Bronchial epithelial cell (primary cell): ENCODE data around the gene SALL3. TPM values are rescaled to one million over a fixed set of nuclear protein-coding genes. Genes with fewer than 3 reads are reported as not detected.

ENCODE experiments used
- DNase-seq: peaks from one replicate; pipeline ENCODE4 v3.0.0-alpha.2; 2010; ENCODE audit warnings: low read depth
- FAIRE-seq: peaks from 2 replicates; lab custom pipeline; 2011; peaks lifted over from hg19 to GRCh38; lab: Jason Lieb, UNC
- H3K27me3 ChIP-seq: 2 replicates; pipeline ENCODE4 v1.5.1; 2011; ENCODE audit warnings: low read length; ENCODE audit not compliant: control insufficient read depth, insufficient read depth
- H3K36me3 ChIP-seq: 2 replicates; pipeline ENCODE4 v1.5.1; 2011; ENCODE audit warnings: low read length; ENCODE audit not compliant: control insufficient read depth, insufficient read depth
- H3K4me3 ChIP-seq: 2 replicates; pipeline ENCODE4 v1.5.1; 2011; ENCODE audit warnings: mild to moderate bottlenecking, low read depth, low read length, control low read depth
- total RNA-seq: library from RNA; depleted of rRNA; stranded (reverse); fragments of >200 nt; gene quantifications from 2 replicates; pipeline ENCODE4 v1.2.1, GENCODE V29; 2014
- TF ChIP-seq, protein P1 (sequence below): IDR thresholded peaks from 2 replicates; pipeline ENCODE4 v1.5.1; 2011; ENCODE audit warnings: mild to moderate bottlenecking, moderate library complexity, low read length, control low read depth, inconsistent platforms; ENCODE audit not compliant: insufficient read depth, severe bottlenecking

SALL3 gene
- total RNA-seq, 1 donor from 2014 or later = not detected

DNA sequence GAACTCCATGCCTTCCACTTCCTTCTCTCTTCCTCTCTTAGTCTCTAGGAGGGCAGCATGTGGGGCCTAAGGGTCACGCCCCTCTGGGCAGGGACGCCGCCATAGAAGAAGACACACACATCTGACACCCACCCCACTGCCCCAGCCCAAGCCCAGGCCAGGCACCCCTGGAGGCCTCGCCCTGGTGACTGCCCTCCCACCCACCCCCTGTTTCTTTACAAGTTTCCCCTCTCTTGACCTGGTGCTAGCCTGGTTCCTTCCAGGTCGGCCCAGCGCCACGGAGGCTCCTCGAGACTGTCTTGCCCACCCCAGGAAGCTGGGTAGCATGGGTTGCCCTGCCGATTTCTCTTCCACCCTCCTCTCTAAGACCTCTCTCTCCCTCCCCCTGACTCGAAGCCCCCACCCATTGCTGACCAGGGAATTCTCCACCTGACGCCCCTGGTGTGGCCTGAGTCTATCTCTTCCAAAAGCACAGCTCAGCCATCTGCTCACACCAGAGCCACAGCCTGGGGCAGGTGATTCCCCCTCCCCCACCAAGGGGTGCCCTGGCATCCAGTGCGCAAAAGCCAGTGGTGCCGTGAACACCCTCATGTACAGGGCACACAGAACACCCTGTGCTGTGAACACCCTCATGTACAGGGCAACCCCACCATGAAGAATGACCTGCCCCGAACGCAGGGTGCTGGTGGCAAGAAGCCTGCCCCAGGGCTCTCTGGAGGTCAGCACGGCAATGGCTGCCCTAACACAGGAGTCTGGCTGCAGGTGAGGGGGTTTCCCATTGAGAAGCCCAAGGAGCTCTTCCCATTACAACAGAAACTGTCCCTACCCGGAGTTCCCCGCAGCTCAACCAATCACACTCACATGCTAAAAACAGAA is 13.5 kb upstream of the SALL3 start:
- DNase-seq = no peak
- FAIRE-seq = no peak
- H3K27me3 ChIP-seq = no peaks in the 10 kb centered on the region
- no peaks in the 10 kb centered on the region for H3K36me3 ChIP-seq
- H3K4me3 ChIP-seq = no peak overlapping the region
- TF ChIP-seq, protein P1, sequence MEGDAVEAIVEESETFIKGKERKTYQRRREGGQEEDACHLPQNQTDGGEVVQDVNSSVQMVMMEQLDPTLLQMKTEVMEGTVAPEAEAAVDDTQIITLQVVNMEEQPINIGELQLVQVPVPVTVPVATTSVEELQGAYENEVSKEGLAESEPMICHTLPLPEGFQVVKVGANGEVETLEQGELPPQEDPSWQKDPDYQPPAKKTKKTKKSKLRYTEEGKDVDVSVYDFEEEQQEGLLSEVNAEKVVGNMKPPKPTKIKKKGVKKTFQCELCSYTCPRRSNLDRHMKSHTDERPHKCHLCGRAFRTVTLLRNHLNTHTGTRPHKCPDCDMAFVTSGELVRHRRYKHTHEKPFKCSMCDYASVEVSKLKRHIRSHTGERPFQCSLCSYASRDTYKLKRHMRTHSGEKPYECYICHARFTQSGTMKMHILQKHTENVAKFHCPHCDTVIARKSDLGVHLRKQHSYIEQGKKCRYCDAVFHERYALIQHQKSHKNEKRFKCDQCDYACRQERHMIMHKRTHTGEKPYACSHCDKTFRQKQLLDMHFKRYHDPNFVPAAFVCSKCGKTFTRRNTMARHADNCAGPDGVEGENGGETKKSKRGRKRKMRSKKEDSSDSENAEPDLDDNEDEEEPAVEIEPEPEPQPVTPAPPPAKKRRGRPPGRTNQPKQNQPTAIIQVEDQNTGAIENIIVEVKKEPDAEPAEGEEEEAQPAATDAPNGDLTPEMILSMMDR = no peak

DNA sequence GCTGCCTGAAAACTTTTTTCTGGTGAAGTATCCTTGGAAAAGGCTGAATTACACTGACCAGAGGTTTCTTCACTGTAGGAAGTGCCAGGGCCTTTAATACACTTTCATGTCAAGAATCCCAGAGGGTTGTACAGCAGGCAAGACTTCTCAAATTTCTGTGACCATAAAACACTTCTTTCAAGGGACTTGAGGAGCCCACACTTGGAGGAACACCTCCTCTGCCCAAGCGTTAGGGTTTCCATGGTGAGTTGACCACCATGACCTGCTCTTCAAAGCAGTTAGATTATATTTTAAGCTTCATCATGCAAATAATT is 12.9 kb upstream of the SALL3 start:
- FAIRE-seq = no peak
- Histone ChIP-seq H3K27me3 (no peaks in the 10 kb centered on the region), H3K36me3 (no peaks in the 10 kb centered on the region)

DNA sequence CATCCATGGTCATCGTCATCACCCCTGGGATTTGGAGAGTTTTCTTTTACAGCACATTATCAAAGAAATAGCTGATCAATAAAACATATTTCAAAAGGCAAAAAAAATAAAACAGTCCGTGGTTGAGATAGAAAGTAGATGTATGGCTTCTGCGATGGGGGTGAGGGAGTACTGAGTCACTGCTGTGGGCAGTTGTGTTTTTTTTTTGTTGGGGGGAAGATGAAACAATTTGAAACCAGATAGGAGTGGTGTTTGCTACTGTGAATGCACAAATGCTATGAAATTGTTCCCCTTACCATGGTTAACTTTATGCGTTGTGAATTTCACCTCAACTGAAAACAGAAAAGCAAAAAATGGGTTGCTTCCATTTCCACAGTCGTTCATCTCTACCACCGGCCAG is 11.9 kb upstream of the SALL3 start:
- DNase-seq = no peak
- FAIRE-seq = no peak
- no peak overlapping the region for H3K4me3 ChIP-seq
- no peaks in the 10 kb centered on the region for H3K36me3 ChIP-seq
- peaks cover 6% of the 10 kb centered on the region for H3K27me3 ChIP-seq
- TF ChIP-seq, protein P1 = no peak

More for the DNA sequence above, 12.9 kb upstream of the SALL3 start:
- TF ChIP-seq, protein P1 = no peak
- DNase-seq = no peak
- H3K4me3 ChIP-seq = no peak overlapping the region

DNA sequence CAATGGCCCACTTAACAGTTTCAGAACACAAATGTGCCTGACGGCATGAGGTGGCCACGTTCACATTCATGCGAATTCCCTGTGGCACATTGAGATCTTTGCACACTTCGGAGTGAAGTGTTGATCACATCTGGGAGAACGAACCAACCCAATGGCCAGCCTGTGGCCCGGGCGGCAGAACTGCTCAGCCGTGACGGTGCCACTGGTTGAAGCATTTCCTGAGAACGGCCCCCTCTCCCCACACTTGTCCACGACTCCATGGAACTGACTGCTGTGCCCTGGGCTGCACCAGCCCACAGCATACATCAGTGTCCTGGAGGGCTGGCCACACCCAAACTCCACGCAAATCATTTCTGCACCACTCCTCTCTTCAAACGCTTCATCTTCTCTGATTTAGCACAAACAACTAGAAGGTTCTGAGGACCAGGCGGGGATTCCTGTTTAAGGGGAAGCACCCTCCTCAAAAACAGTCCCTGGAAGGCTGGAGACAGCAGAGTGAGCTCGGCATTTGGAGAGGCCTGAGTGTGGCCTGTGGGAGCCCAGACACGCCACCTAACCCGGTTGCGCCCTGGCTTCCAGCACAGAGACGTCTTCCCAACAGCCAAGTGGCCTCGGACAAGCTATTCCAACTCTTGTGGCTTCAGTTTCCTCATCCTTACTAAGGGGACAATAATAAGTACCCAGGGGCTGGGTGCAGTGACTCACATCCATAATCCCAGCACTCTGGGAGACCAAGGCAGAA is 9.9 kb upstream of the SALL3 start:
- TF ChIP-seq, protein P1 = no peak
- no peak for FAIRE-seq

DNA sequence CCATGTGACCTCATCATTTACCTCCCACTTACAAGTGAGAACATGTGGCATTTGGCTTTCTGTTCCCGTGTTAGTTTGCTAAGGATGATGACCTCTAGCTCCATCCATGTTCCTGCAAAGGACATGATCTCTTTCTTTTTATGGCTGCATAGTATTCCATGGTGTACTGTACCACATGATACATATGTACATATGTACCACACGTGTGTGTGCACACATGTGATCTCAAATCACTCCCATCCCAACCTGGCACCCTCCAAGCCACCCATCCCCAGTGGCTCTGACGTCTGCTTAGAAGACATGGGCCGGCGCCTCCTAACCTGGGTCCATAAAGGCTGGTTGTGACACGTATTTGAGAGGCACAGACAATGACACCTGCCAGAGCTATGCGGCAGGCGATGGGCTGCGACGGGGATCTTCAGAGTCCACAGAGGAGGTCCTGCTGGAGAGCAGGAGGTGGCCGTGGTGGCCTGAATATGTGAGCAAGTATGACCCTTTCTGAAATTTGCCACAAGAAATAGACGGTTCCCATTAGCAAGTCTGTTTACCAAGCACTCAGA is 8.8 kb upstream of the SALL3 start:
- Histone ChIP-seq H3K36me3 (no peaks in the 10 kb centered on the region), H3K4me3 (no peak overlapping the region), H3K27me3 (peaks cover 21% of the 10 kb centered on the region)
- FAIRE-seq = no peak
- DNase-seq = no peak
- TF ChIP-seq, protein P1 = no peak

More for the DNA sequence above, 9.9 kb upstream of the SALL3 start:
- DNase-seq = no peak
- Histone ChIP-seq H3K36me3 (no peaks in the 10 kb centered on the region), H3K27me3 (peaks cover 17% of the 10 kb centered on the region), H3K4me3 (no peak overlapping the region)
